H1 (cell line): ENCODE data around the gene GSK3B. TPM values are rescaled to one million over a fixed set of nuclear protein-coding genes. Genes with fewer than 3 reads are reported as not detected.

Source experiments
- CTCF ChIA-PET: fragments of 300-600 bp; sonication (Branson Sonifier 250); formaldehyde crosslinking; loops from one replicate; lab custom pipeline; 2021; ENCODE audit not compliant: partially characterized antibody; lab: Charles Lee
- POLR2A ChIA-PET: fragments of 300-600 bp; sonication (Branson Sonifier 250); formaldehyde crosslinking; loops from one replicate; lab custom pipeline; 2021; ENCODE audit warnings: inconsistent platforms; ENCODE audit not compliant: partially characterized antibody; lab: Charles Lee
- DNase-seq, 2 experiments: peaks; one replicate each; pipeline versions ENCODE4 v3.0.0 to v3.0.0-alpha.2; 2010 to 2022; ENCODE audit warnings: low spot score in 2 of 2, low read depth in 1 of 2, mixed read lengths in 1 of 2
- FAIRE-seq: peaks from 2 replicates; lab custom pipeline; 2011; peaks lifted over from hg19 to GRCh38; lab: Jason Lieb, UNC
- H2AFZ ChIP-seq: 2 replicates; pipeline ENCODE4 v1.8.1; 2012; ENCODE audit warnings: low read length, inconsistent platforms
- H2AK5ac ChIP-seq: 2 replicates; pipeline ENCODE4 v1.6.1; 2013; ENCODE audit warnings: low read depth, low read length
- H2BK120ac ChIP-seq: replicated peaks from 2 replicates; pipeline ENCODE3; 2013; ENCODE audit warnings: low read depth, low read length, inconsistent platforms
- H2BK12ac ChIP-seq: 2 replicates; pipeline ENCODE4 v1.6.1; 2013; ENCODE audit warnings: low read depth, low read length
- H2BK15ac ChIP-seq: 2 replicates; pipeline ENCODE4 v1.6.1; 2013; ENCODE audit warnings: low read length
- H2BK20ac ChIP-seq: 2 replicates; pipeline ENCODE4 v1.6.1; 2013; ENCODE audit warnings: low read length
- H2BK5ac ChIP-seq: 2 replicates; pipeline ENCODE4 v1.6.1; 2013; ENCODE audit warnings: low read depth, low read length
- H3K14ac ChIP-seq: 2 replicates; pipeline ENCODE4 v1.6.1; 2013; ENCODE audit warnings: inconsistent platforms; ENCODE audit not compliant: insufficient read length
- H3K18ac ChIP-seq: 2 replicates; pipeline ENCODE4 v1.6.1; 2013; ENCODE audit warnings: low read length; ENCODE audit errors: extremely low read depth
- H3K23ac ChIP-seq: 2 replicates; pipeline ENCODE4 v1.6.1; 2013; ENCODE audit warnings: inconsistent platforms; ENCODE audit not compliant: insufficient read length
- H3K23me2 ChIP-seq: 2 replicates; pipeline ENCODE4 v1.6.1; 2013; ENCODE audit warnings: low read depth, low read length
- H3K27ac ChIP-seq: 2 replicates; pipeline ENCODE4 v1.6.1; 2011; ENCODE audit warnings: low read depth, low read length, inconsistent platforms
- H3K27me3 ChIP-seq, 4 experiments: replicated peaks in 1 of 4; 1 replicate in 1 of 4; 2 replicates in 3 of 4; pipeline versions ENCODE4 v1.6.1 to v1.8.1; 2011 to 2013; ENCODE audit warnings: low read length in 3 of 4, mild to moderate bottlenecking in 3 of 4, inconsistent platforms in 2 of 4, mixed read lengths in 2 of 4, moderate library complexity in 1 of 4; ENCODE audit not compliant: control insufficient read depth in 3 of 4, insufficient read depth in 3 of 4; ENCODE audit errors: extremely low read depth in 1 of 4
- H3K36me3 ChIP-seq, 4 experiments: 2 replicates each; pipeline versions ENCODE4 v1.6.1 to v1.8.1; 2011 to 2013; ENCODE audit warnings: mild to moderate bottlenecking in 4 of 4, low read length in 3 of 4, moderate library complexity in 2 of 4, control low read depth in 1 of 4, inconsistent platforms in 1 of 4; ENCODE audit not compliant: insufficient read depth in 4 of 4, control insufficient read depth in 2 of 4
- H3K4ac ChIP-seq: replicated peaks from 2 replicates; pipeline ENCODE3; 2013; ENCODE audit warnings: low read length, low read depth, mixed read lengths, inconsistent platforms; ENCODE audit not compliant: insufficient read length
- H3K4me1 ChIP-seq, 4 experiments: replicated peaks in 1 of 4; 1 replicate in 1 of 4; 2 replicates in 3 of 4; pipeline versions ENCODE4 v1.6.1 to v1.8.1; 2011 to 2013; ENCODE audit warnings: low read length in 3 of 4, inconsistent platforms in 2 of 4, mixed read lengths in 1 of 4; ENCODE audit not compliant: insufficient read depth in 4 of 4, control insufficient read depth in 3 of 4
- H3K4me2 ChIP-seq, 2 experiments: 2 replicates each; pipeline versions ENCODE4 v1.6.1 to v1.8.1; 2011 to 2013; ENCODE audit warnings: low read depth in 2 of 2, low read length in 2 of 2, control low read depth in 1 of 2, inconsistent platforms in 1 of 2, mild to moderate bottlenecking in 1 of 2; ENCODE audit not compliant: insufficient read depth in 1 of 2
- H3K4me3 ChIP-seq, 4 experiments: fragments of 200-600, 300-600 bp in 1 of 4; sonication (generic), shearing (Covaris generic), sonication (Bioruptor Twin) in 1 of 4; 2 replicates each; pipeline versions ENCODE4 v1.5.1 to v1.8.1; 2011 to 2016; ENCODE audit warnings: low read length in 4 of 4, low read depth in 3 of 4, control low read depth in 2 of 4, inconsistent platforms in 2 of 4, mild to moderate bottlenecking in 2 of 4, mixed read lengths in 1 of 4, moderate library complexity in 1 of 4; ENCODE audit not compliant: insufficient read depth in 2 of 4; ENCODE audit errors: extremely low read depth in 1 of 4
- H3K56ac ChIP-seq: replicated peaks from 2 replicates; pipeline ENCODE3; 2013; ENCODE audit warnings: low read depth, mild to moderate bottlenecking, mixed read lengths, low read length, inconsistent platforms; ENCODE audit not compliant: insufficient read length
- H3K79me1 ChIP-seq: 2 replicates; pipeline ENCODE4 v1.6.1; 2013; ENCODE audit warnings: low read depth, low read length, control low read depth
- H3K79me2 ChIP-seq, 2 experiments: 2 replicates each; pipeline versions ENCODE4 v1.6.1 to v1.8.1; 2012 to 2013; ENCODE audit warnings: low read length in 2 of 2, mild to moderate bottlenecking in 2 of 2, inconsistent platforms in 1 of 2; ENCODE audit not compliant: insufficient read depth in 2 of 2, control insufficient read depth in 1 of 2
- H3K9ac ChIP-seq, 4 experiments: replicated peaks in 1 of 4; 1 replicate in 1 of 4; 2 replicates in 3 of 4; pipeline versions ENCODE4 v1.6.1 to v1.8.1; 2011 to 2013; ENCODE audit warnings: low read depth in 3 of 4, low read length in 3 of 4, control low read depth in 2 of 4, mild to moderate bottlenecking in 2 of 4, moderate library complexity in 2 of 4, inconsistent platforms in 1 of 4; ENCODE audit errors: extremely low read depth in 1 of 4
- H3K9me3 ChIP-seq, 2 experiments: 2 replicates each; pipeline versions ENCODE4 v1.6.1 to v1.8.1; 2012 to 2013; ENCODE audit warnings: mild to moderate bottlenecking in 2 of 2, moderate library complexity in 2 of 2, control low read depth in 1 of 2, inconsistent platforms in 1 of 2, low read depth in 1 of 2, low read length in 1 of 2, mixed read lengths in 1 of 2; ENCODE audit not compliant: insufficient read depth in 2 of 2
- H4K20me1 ChIP-seq, 2 experiments: replicated peaks in 1 of 2; 2 replicates each; pipeline versions ENCODE3 to v1.8.1; 2011 to 2013; ENCODE audit warnings: inconsistent platforms in 2 of 2, low read length in 2 of 2, mild to moderate bottlenecking in 1 of 2; ENCODE audit not compliant: insufficient read depth in 2 of 2, control insufficient read depth in 1 of 2
- H4K5ac ChIP-seq: 2 replicates; pipeline ENCODE4 v1.6.1; 2013; ENCODE audit warnings: low read length, low read depth, mixed read lengths, inconsistent platforms; ENCODE audit not compliant: insufficient read length
- H4K8ac ChIP-seq: 2 replicates; pipeline ENCODE4 v1.8.0; 2013; ENCODE audit warnings: mild to moderate bottlenecking, moderate library complexity, low read length, inconsistent platforms; ENCODE audit not compliant: insufficient read depth; ENCODE audit errors: extremely low read depth
- H4K91ac ChIP-seq: replicated peaks from 2 replicates; pipeline ENCODE3; 2013; ENCODE audit warnings: low read length, mixed read lengths, inconsistent platforms; ENCODE audit not compliant: insufficient read length
- CEBPB ChIP-seq: IDR thresholded peaks from 2 replicates; pipeline ENCODE4 v1.6.1; 2012; ENCODE audit warnings: low read depth, low read length
- CHD2 ChIP-seq: IDR thresholded peaks from 2 replicates; pipeline ENCODE4 v1.6.1; 2012; ENCODE audit warnings: low read length, improper control_type of control experiment
- CTCF ChIP-seq, 3 experiments: IDR thresholded peaks; 1 replicate in 2 of 3; 2 replicates in 1 of 3; pipeline versions ENCODE4 v1.5.1 to v1.6.1; 2011; ENCODE audit warnings: low read length in 3 of 3, mild to moderate bottlenecking in 3 of 3, inconsistent platforms in 2 of 3, low read depth in 1 of 3, moderate library complexity in 1 of 3; ENCODE audit not compliant: insufficient read depth in 1 of 3; ENCODE audit errors: control extremely low read depth in 1 of 3
- EZH2 ChIP-seq: fragments of 200-600 bp; sonication (generic); IDR thresholded peaks from 2 replicates; pipeline ENCODE4 v1.7.1; 2012; ENCODE audit warnings: low read depth, mild to moderate bottlenecking, moderate library complexity, low read length, inconsistent platforms; ENCODE audit not compliant: severe bottlenecking
- HDAC2 ChIP-seq, 2 experiments: fragments of 300-600 bp in 1 of 2; sonication (generic) in 1 of 2; IDR thresholded peaks; 2 replicates each; pipeline ENCODE4 v1.6.1; 2011 to 2012; ENCODE audit warnings: low read depth in 2 of 2, low read length in 2 of 2, mild to moderate bottlenecking in 2 of 2, moderate library complexity in 2 of 2, borderline replicate concordance in 1 of 2, inconsistent platforms in 1 of 2
- KDM1A ChIP-seq: fragments of 200-600, 300-600 bp; sonication (generic); IDR thresholded peaks from 2 replicates; pipeline ENCODE4 v1.7.1; 2016; ENCODE audit warnings: mild to moderate bottlenecking, low read length, borderline replicate concordance
- PHF8 ChIP-seq: fragments of 200-600 bp; sonication (generic); conservative IDR thresholded peaks from 2 replicates; pipeline ENCODE4 v1.7.1; 2012; ENCODE audit warnings: low read depth, mild to moderate bottlenecking, inconsistent platforms, low read length, moderate library complexity
- RXRA ChIP-seq: IDR thresholded peaks from 2 replicates; pipeline ENCODE4 v1.6.1; 2011; ENCODE audit warnings: low read depth, mild to moderate bottlenecking, low read length, moderate library complexity; ENCODE audit not compliant: insufficient read depth
- SP2 ChIP-seq: IDR thresholded peaks from 2 replicates; pipeline ENCODE4 v1.6.1; 2012; ENCODE audit warnings: mild to moderate bottlenecking, low read length, inconsistent platforms
- ZNF274 ChIP-seq: IDR thresholded peaks from 2 replicates; pipeline ENCODE4 v1.7.0; 2012; ENCODE audit warnings: low read length, borderline replicate concordance; ENCODE audit errors: extremely low read depth
- polyA plus RNA-seq, 7 experiments: library from polyadenylated mRNA; depleted of rRNA in 3 of 7; stranded (reverse) in 5 of 7; unstranded in 2 of 7; fragments of >200 nt in 5 of 7; fragments of 200-250 nt in 2 of 7; gene quantifications; 1 replicate in 5 of 7; 2 replicates in 1 of 7; 4 replicates in 1 of 7; pipeline versions ENCODE4 v1.2.1 to v1.2.3, GENCODE V29; 2011 to 2013; ENCODE audit warnings: missing spikeins in 2 of 7, mixed read lengths in 2 of 7
- total RNA-seq: library from RNA; stranded (reverse); fragmentation: NEBNext Ultra II Directional; extraction: Animal tissue kit (Norgen Biotek cat#: 25700); gene quantifications from 2 replicates; pipeline ENCODE4 v1.2.1, GENCODE V29; 2021
- TF ChIP-seq, protein P1 (sequence below): IDR thresholded peaks from 2 replicates; pipeline ENCODE4 v1.6.1; 2011; ENCODE audit warnings: low read length, improper control_type of control experiment

GSK3B gene
- total and polyA plus RNA-seq, 2 of the 8 experiments (the other 6 are each of a cell fraction or from before 2014, with no cell fraction given) = 24.2 to 50.7 TPM

- H3K79me2 ChIP-seq = peaks cover 0 to 80% of the 10 kb centered on the region in 2 experiments; a peak in 3 of 4 replicates
- TF ChIP-seq CEBPB = no peak
- no peak for TF ChIP-seq ZNF274
- no peak for TF ChIP-seq RXRA
- TF ChIP-seq, protein P1, sequence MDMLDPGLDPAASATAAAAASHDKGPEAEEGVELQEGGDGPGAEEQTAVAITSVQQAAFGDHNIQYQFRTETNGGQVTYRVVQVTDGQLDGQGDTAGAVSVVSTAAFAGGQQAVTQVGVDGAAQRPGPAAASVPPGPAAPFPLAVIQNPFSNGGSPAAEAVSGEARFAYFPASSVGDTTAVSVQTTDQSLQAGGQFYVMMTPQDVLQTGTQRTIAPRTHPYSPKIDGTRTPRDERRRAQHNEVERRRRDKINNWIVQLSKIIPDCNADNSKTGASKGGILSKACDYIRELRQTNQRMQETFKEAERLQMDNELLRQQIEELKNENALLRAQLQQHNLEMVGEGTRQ = no peak
- no peak for TF ChIP-seq CHD2
- TF ChIP-seq SP2 = no peak
- no peak for TF ChIP-seq HDAC2 (IDR thresholded peaks at IDR 0.05; ENCODE audit: borderline replicate concordance in 1 of 2, low read depth in 2 of 2, low read length in 2 of 2)
- TF ChIP-seq EZH2 = no peak
- no peak for TF ChIP-seq PHF8
- TF ChIP-seq KDM1A = no peak
- TF ChIP-seq CTCF (IDR thresholded peaks at IDR 0.05; ENCODE audit: control extremely low read depth in 1 of 3, insufficient read depth in 1 of 3, low read depth in 1 of 3, low read length in 3 of 3) = no peak
These were observed 103.4 kb downstream of the GSK3B start for GRCh38 chr3:119990888-119991287.

More at GRCh38 chr3:119990888-119991287, 103.4 kb downstream of the GSK3B start:
- peaks cover 0 to 1% (median 0%) of the 10 kb centered on the region in 4 experiments; a peak in 1 of 7 replicates for H3K27me3 ChIP-seq
- no peak overlapping the region for H2BK20ac ChIP-seq
- no peak overlapping the region for H2BK5ac ChIP-seq
- H3K36me3 ChIP-seq = peaks cover 0 to 2% (median 0%) of the 10 kb centered on the region in 4 experiments; a peak in 1 of 8 replicates
- DNase-seq (no peak), FAIRE-seq (no peak)
- no peak overlapping the region for H2BK15ac ChIP-seq
- H4K20me1 ChIP-seq = no peaks in the 10 kb centered on the region
- H3K79me1 ChIP-seq = no peaks in the 10 kb centered on the region
- no peak overlapping the region for H4K8ac ChIP-seq
- H2AFZ ChIP-seq = no peak overlapping the region
- no peak overlapping the region for H3K4me2 ChIP-seq
- no peak overlapping the region for H3K4ac ChIP-seq
- peaks cover 0 to 10% of the 10 kb centered on the region in 2 experiments; a peak in 1 of 4 replicates for H3K9me3 ChIP-seq
- no peak overlapping the region for H3K23ac ChIP-seq
- H3K56ac ChIP-seq = no peak overlapping the region
- H3K9ac ChIP-seq = no peak overlapping the region
- H3K18ac ChIP-seq = no peak overlapping the region
- POLR2A ChIA-PET = no interaction called here
- CTCF ChIA-PET = no interaction called here
- H3K4me3 ChIP-seq = no peak overlapping the region
- no peak overlapping the region for H2BK12ac ChIP-seq
- H3K4me1 ChIP-seq = no peaks in the 10 kb centered on the region
- H2BK120ac ChIP-seq = no peak overlapping the region
- H3K14ac ChIP-seq = no peak overlapping the region
- H4K91ac ChIP-seq = no peak overlapping the region
- no peaks in the 10 kb centered on the region for H3K23me2 ChIP-seq
- H4K5ac ChIP-seq = no peak overlapping the region
- no peak overlapping the region for H3K27ac ChIP-seq
- no peak overlapping the region for H2AK5ac ChIP-seq
